Measurements from ENCODE around the gene UBE2F. TPM values are rescaled to one million over a fixed set of nuclear protein-coding genes. Genes with fewer than 3 reads are reported as not detected.

The UBE2F gene
- total RNA-seq, 1 experiment from 2014 or later, result 44.9 TPM

GRCh38 chr2:237998530-237998929 is 31.7 kb downstream of the UBE2F start:
- ATAC-seq (no peak), DNase-seq (ENCODE audit: low read depth, low spot score) (no peak)
- Histone ChIP-seq H3K27me3 (ENCODE audit: control insufficient read depth, insufficient read depth, low read length) (no peaks in the 10 kb centered on the region), H3K36me3 (ENCODE audit: control insufficient read depth, insufficient read depth, low read length) (no peaks in the 10 kb centered on the region), H3K27ac (ENCODE audit: low read length) (no peak overlapping the region), H3K4me1 (ENCODE audit: control insufficient read depth, insufficient read depth, low read length) (no peaks in the 10 kb centered on the region), H3K9me3 (ENCODE audit: control insufficient read depth, insufficient read depth, low read depth, low read length) (0 out of 2 replicates have a peak, but pooled peaks cover 4% of the 10 kb centered on the region), H3K4me3 (ENCODE audit: low read depth in 2 of 2, low read length in 2 of 2) (no peak overlapping the region)
- in situ Hi-C loops (cut with HindIII; ENCODE audit: low pct_unique_long_range_greater_than_20kb, low sequenced_read_pairs) (no loop called here), intact Hi-C loops (cut with micrococcal nuclease; ENCODE audit: unreplicated experiment) (no loop called here)
- TF ChIP-seq TCF7L2 (IDR thresholded peaks at IDR 0.05; ENCODE audit: low read depth, low read length) (no peak), CTCF (IDR thresholded peaks at IDR 0.05) (no peak), SIN3A (IDR thresholded peaks at IDR 0.05; ENCODE audit: borderline replicate concordance, insufficient read depth, low read depth, low read length) (no peak), POLR2AphosphoS5 (IDR thresholded peaks at IDR 0.05; ENCODE audit: low read depth, low read length) (no peak), REST (IDR thresholded peaks at IDR 0.05; ENCODE audit: insufficient read depth in 1 of 2, low read depth in 2 of 2, low read length in 1 of 2) (no peak)
- ChIA-PET CTCF (no interaction called here), POLR2A (no interaction called here)
- no TSS peak for BruUV-seq (replicated peaks)

GRCh38 chr2:238003234-238004031 is 36.6 kb downstream of the UBE2F start:
- POLR2A ChIA-PET, result interaction anchor here (0.6 kb wide), 1 partner anchor 121 kb away, joined by 3 read pairs; no protein-coding TSS in a partner anchor
- in situ Hi-C loops (cut with HindIII; ENCODE audit: low pct_unique_long_range_greater_than_20kb, low sequenced_read_pairs) (no loop called here), intact Hi-C loops (cut with micrococcal nuclease; ENCODE audit: unreplicated experiment) (no loop called here)
- H3K36me3 ChIP-seq (ENCODE audit: control insufficient read depth, insufficient read depth, low read length), result no peaks in the 10 kb centered on the region
- no peak for TF ChIP-seq TCF7L2 (IDR thresholded peaks at IDR 0.05; ENCODE audit: low read depth, low read length)
- DNase-seq (ENCODE audit: low read depth, low spot score), result no peak
- CTCF ChIA-PET, result interaction anchor here (0.7 kb wide), 1 partner anchor 71 kb away, joined by 3 read pairs; no protein-coding TSS in a partner anchor
- no peak overlapping the region for H3K27ac ChIP-seq (ENCODE audit: low read length)
- no peak overlapping the region for H3K4me3 ChIP-seq (ENCODE audit: low read depth in 2 of 2, low read length in 2 of 2)
- 0 out of 2 replicates have a peak, but pooled peaks cover 4% of the 10 kb centered on the region for H3K9me3 ChIP-seq (ENCODE audit: control insufficient read depth, insufficient read depth, low read depth, low read length)
- no peaks in the 10 kb centered on the region for H3K27me3 ChIP-seq (ENCODE audit: control insufficient read depth, insufficient read depth, low read length)
- no TSS peak for BruUV-seq (replicated peaks)
- ATAC-seq, result no peak
- H3K4me1 ChIP-seq (ENCODE audit: control insufficient read depth, insufficient read depth, low read length), result no peaks in the 10 kb centered on the region
